HG03064 (cell line): ENCODE data around the gene PEX26.
"Not testable (repeated sequence)": the region's sequence is repeated elsewhere in the genome, so short reads cannot be mapped to it uniquely, and the experiment has no call there.

Experiments
- ATAC-seq: cut with Tn5 transposase; IDR thresholded peaks from one replicate; pipeline ENCODE4 v1.9.1; 2021; ENCODE audit warnings: low read depth; ENCODE audit not compliant: unreplicated experiment

Gene PEX26

GRCh38 chr22:18114976-18115652, 37.3 kb downstream of the PEX26 start:
- no peak for ATAC-seq

- ATAC-seq: no peak
These were observed 38.1 kb downstream of the PEX26 start for GRCh38 chr22:18115906-18116371.

- ATAC-seq: no peak
These were observed 38.8 kb downstream of the PEX26 start for GRCh38 chr22:18116634-18117033.

- no peak for ATAC-seq
These were observed 40.6 kb downstream of the PEX26 start for GRCh38 chr22:18118345-18118915.

DNA sequence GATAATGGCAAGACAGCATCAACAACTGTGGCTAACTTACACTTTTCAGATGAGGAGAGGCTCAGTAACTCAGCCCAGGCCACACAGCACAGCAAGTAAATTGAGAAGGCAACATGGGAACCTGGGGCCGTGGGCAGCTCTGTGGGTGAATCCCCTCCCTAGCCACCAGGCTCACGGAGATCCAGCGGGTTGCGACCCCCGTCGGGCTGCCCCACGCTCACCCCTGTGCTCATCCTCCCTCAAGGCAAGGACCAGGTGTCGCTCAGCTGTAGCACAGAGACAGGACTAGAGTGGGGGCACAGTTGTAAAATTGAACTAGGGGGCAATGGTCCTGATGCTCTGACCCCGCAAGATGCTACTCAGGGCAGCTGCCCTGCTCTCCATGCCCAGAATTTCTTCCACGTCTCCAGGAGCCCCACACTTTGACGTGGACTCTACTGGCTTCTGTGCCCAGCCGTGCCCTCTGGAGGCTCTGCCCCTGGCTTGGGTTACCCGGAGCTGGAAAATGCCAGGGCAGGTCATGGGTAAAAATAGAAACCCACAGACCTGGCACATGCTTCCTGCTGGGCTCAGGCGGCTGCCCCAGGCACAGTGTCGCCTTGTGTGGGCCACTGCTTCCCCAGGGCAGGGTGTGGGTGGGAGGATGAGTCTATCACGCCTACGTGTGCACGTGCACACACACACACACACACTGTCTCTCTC, 41.8 kb downstream of the PEX26 start:
- no peak for ATAC-seq

DNA sequence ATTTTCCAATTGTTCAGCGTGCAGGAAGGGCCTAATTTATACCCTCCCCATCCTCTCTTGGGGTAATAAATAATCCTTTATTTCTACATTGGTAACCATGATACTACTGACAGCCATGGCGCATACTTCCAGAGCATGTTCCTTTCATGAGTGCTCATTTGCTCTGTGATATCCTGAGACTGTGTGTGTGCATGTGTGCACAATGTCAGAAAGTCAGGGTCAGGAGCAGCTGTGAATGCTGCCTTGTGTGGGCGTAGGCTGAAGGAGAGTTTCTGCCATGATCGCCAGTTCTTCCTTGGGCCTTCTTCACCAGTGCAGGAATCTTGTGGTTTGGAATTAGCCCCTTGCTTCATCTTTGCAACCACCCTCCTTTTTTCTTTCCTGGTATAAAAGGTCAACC, 43.1 kb downstream of the PEX26 start:
- no peak for ATAC-seq

DNA sequence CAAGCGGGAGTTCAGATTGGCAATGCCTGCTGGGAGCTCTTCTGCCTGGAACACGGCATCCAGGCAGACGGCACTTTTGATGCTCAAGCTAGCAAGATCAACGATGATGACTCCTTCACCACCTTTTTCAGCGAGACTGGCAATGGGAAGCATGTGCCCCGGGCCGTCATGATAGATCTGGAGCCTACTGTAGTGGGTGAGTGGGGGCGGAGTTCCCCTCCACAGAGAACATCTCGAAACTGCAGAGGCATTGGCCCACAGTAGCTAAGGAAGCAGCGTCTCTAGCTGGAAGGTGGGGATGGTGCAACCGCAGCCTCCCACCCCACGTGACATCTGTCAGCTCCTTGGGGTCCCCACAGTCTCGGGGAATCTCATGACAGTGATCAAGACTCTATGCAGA, 43.7 kb downstream of the PEX26 start:
- ATAC-seq: no peak

DNA sequence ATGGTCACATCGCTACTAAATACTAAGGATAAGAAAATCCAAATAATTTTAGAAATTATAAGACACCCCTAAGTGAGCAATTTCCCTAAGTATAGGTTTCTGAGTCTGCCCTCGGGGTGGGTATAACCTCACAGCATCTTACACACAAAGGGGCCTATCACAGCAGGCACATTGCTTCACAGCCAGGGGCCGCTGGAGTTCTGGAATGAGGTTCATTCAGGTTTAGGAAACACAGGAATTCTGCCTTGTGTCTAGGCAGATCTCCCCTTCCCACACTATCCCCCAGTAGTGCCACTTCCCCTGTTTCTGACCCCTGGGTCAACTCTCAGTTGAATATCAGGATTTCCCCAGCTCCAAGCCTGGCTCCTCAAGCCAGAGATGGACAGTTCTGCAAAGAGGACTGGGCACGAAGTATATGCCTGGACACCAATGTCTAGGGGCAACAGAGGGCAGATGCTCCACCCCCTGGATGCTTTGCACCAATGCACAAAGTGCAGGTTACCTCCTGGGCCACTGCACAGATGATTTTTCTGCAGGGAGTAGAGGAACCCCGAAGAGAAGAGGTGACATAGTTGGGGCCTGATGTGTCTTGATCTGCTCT, 44.3 kb downstream of the PEX26 start:
- ATAC-seq: no peak

- ATAC-seq: not testable (repeated sequence)
These were observed 45.8 kb downstream of the PEX26 start for GRCh38 chr22:18123476-18124025.

- no peak for ATAC-seq
These were observed 48.8 kb downstream of the PEX26 start for GRCh38 chr22:18126606-18127005.

DNA sequence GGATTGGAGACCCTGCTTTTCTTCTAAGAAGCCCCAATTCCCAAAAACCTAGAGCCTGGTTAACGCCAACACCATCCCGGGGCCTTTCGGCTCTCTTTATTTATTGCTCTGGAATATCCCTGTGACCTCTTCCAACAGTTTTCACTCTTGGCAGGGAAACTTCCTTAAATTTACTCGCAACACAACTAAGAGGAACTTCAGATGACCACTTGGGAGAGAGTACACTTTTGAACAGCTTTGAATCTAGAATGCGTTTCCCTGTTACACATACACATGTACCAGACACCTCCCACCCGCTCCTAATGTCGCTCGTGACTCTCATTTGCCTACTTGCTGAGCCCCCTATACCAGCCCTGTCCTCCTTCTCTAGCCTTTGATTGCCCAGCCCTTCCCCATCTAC, 52.2 kb downstream of the PEX26 start:
- no peak for ATAC-seq

DNA sequence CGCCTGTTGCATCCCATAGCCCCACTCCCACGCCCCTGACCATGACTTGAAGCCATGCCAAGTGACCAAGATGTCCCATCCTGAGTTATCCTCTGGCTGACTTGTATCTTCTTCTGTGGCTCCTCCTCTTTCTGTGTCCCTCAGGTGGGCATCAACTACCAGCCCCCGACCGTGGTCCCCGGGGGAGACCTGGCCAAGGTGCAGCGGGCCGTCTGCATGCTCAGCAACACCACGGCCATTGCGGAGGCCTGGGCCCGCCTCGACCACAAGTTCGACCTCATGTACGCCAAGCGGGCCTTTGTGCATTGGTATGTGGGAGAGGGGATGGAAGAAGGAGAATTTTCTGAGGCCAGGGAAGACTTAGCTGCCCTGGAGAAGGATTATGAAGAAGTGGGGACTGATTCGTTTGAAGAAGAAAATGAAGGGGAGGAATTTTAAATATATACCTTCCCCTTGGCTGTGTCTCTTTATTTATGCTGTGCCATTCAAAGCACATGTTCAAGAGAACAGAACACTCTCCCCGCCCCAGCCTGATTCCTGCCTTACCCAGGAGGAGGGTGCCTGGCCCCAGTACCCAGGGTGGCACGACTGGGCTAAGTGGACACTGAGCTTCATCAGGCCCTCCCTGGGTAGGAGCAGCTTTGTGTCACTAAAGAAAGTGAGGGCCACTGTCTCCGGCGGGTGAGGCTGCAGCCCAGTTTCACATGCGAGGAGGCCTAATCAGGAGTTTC, 53.1 kb downstream of the PEX26 start:
- ATAC-seq: no peak

DNA sequence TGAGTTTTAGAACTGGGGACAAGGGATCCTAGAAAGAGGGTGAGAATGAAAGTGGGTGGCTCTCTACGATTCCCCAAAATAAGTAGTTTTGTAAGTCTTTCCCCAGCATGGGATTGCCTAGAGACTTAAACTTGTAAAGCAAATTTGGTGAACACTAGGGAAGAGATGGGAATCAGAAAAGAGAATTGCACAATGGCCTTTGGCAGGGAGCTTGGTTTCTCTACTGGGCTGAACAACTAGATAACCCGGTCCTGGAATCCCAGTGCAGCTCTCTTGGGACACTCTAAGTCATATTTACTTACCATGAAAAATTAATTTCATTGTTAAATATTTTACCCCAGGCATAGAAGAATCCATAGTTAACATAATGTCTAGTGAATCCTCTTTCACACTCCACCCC, 55.7 kb downstream of the PEX26 start:
- no peak for ATAC-seq

DNA sequence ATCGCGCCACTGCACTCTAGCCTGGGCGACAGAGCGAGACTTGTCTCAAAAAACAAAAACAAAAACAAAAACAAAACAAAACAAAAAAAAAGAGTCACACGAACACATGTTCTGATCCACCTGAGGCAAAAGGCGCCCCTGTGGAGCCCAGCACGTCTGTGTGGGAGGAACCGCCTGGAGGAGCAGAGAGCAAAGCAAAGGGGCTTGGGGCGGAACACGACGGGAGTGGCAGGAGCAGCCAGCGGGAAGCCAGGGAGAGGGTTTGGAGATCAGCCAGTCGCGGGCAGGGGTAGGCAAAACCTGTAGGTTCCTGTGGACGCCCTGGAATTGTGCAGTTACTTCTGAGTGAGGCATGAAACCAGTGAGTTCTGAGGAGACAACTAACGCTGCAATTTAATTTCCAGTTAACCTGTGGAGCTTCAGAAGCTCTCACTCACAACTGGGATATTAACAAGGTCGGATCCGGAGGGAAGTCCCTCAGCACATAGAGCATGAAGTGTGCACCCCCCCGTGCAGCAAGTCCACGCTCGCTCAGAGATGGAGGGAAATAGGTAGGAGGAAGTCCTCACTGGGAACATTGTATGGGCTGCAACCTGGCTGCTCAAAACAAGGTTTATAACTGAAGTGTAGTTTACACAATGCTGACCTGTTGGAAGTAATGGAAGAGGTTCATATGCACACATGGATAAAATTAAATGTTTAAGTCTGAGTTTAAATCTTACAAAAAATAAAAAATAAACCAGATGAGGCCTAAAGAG, 59.0 kb downstream of the PEX26 start:
- ATAC-seq: no peak

- ATAC-seq: not testable (repeated sequence)
These were observed 63.2 kb downstream of the PEX26 start for GRCh38 chr22:18141004-18141403.

GRCh38 chr22:18144105-18144504, 66.3 kb downstream of the PEX26 start:
- no peak for ATAC-seq

DNA sequence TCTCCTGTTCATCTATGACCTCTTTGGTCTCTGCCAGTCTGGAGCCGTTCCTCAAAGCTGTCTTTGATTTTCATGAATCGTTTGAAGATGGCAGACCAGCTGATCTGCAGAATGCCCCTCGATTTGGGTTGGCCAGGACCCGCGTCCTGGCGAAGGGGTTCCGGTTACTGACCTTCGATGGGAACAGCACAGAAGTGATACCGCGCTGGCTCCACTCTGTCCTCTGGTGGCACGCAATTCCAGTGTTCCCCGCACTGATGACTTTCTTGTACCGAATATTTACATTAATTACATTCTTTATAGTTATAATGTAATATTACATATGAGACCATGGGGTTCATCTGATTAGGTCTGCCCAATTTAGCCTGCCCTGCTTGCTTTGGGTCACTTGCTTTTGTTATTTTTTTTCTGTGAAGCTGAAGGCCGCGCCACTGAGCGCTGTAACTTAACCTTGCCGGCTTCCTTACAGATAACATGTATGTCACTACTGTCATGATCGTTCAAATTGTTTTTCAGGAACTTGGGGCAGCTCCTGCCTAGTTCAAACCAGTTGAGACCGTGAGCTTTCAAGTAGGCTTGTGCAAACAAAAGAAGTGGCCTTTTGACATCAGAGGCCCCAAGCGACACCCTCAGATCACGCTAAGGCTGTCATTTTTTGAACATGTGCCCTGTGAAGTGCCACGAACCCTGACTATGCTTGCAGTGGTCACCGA, 68.0 kb downstream of the PEX26 start:
- no peak for ATAC-seq

DNA sequence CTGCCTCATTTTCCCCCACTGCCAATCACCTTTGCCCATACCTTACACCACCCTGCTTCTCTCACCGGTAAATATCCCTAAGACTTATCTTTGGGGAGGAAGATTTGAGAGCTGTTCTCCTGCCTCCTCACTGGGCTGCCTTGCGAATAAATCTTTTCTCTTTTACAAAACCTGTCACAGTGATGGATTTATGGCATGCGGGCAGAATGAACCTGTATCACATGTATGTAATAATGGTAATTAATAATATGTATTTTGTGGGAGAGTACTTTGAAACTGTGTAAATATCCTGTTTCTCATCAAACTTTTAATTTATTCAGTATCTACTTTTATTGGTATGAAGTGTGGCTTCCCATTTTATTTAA, 68.6 kb downstream of the PEX26 start:
- no peak for ATAC-seq

- no peak for ATAC-seq
These were observed 70.0 kb downstream of the PEX26 start for GRCh38 chr22:18147791-18148190.
